HEK293 (cell line): Measurements from ENCODE around the gene KIF1A.

Experiments used
- CTCF ChIA-PET: fragments of 350-600 bp; formaldehyde crosslinking; extraction: SDS; loops from one replicate; lab custom pipeline; 2021; ENCODE audit warnings: antibody characterized with exemption; lab: Yijun Ruan, JAX
- POLR2A ChIA-PET: fragments of 300-600 bp; formaldehyde crosslinking; extraction: SDS; loops from one replicate; lab custom pipeline; 2020; ENCODE audit warnings: antibody characterized with exemption, inconsistent platforms; lab: Yijun Ruan, JAX
- H3K27ac ChIP-seq: fragments of 200-500 bp; sonication (Bioruptor generic); 2 replicates; pipeline ENCODE4 v1.5.1; 2014; ENCODE audit warnings: low read depth, low read length, control low read depth, inconsistent platforms; ENCODE audit errors: extremely low read depth
- H3K36me3 ChIP-seq, 2 experiments: fragments of 200-500 bp in 1 of 2; sonication (Bioruptor generic) in 1 of 2; 1 replicate in 1 of 2; 2 replicates in 1 of 2; pipeline ENCODE4 v1.5.1; 2014 to 2017; ENCODE audit warnings: inconsistent platforms in 2 of 2, low read length in 2 of 2; ENCODE audit not compliant: control insufficient read depth in 2 of 2, insufficient read depth in 1 of 2
- H3K4me1 ChIP-seq: fragments of 200-500 bp; sonication (Bioruptor generic); 2 replicates; pipeline ENCODE4 v1.5.1; 2014; ENCODE audit warnings: mild to moderate bottlenecking, low read length, inconsistent platforms; ENCODE audit not compliant: control insufficient read depth, insufficient read depth
- H3K4me3 ChIP-seq: 2 replicates; pipeline ENCODE4 v1.5.1; 2011; ENCODE audit warnings: low read depth, mild to moderate bottlenecking, control low read depth, low read length, moderate library complexity
- H3K9me3 ChIP-seq: fragments of 200-500 bp; sonication (Bioruptor generic); 2 replicates; pipeline ENCODE4 v1.5.1; 2014; ENCODE audit warnings: low read depth, low read length, inconsistent platforms; ENCODE audit not compliant: control insufficient read depth, insufficient read depth
- ZNF121 ChIP-seq: fragments of 450-650 bp; formaldehyde crosslinking; IDR thresholded peaks from 2 replicates; pipeline ENCODE4 v1.5.1; 2016; ENCODE audit warnings: missing biosample characterization, missing genetic modification characterization
- ZNF140 ChIP-seq: fragments of 450-650 bp; formaldehyde crosslinking; IDR thresholded peaks from 2 replicates; pipeline ENCODE4 v1.5.1; 2016; ENCODE audit warnings: missing biosample characterization, missing genetic modification characterization
- ZNF16 ChIP-seq: fragments of 450-650 bp; formaldehyde crosslinking; IDR thresholded peaks from 2 replicates; pipeline ENCODE4 v1.5.1; 2016; ENCODE audit warnings: low read depth, missing biosample characterization, missing genetic modification characterization
- ZNF214 ChIP-seq: fragments of 450-650 bp; formaldehyde crosslinking; IDR thresholded peaks from 2 replicates; pipeline ENCODE4 v1.5.1; 2017; ENCODE audit warnings: missing biosample characterization, mild to moderate bottlenecking, missing genetic modification characterization, borderline replicate concordance
- ZNF23 ChIP-seq: fragments of 450-650 bp; formaldehyde crosslinking; IDR thresholded peaks from 2 replicates; pipeline ENCODE4 v1.5.1; 2016; ENCODE audit warnings: missing biosample characterization, missing genetic modification characterization, borderline replicate concordance
- ZNF391 ChIP-seq: fragments of 450-650 bp; formaldehyde crosslinking; IDR thresholded peaks from 2 replicates; pipeline ENCODE4 v1.5.1; 2016; ENCODE audit warnings: low read depth, missing biosample characterization, missing genetic modification characterization, borderline replicate concordance
- ZNF433 ChIP-seq: fragments of 450-650 bp; formaldehyde crosslinking; IDR thresholded peaks from 2 replicates; pipeline ENCODE4 v1.5.1; 2016; ENCODE audit warnings: missing biosample characterization, missing genetic modification characterization, low read depth
- ZNF544 ChIP-seq: fragments of 450-650 bp; formaldehyde crosslinking; IDR thresholded peaks from 2 replicates; pipeline ENCODE4 v1.5.0; 2017; ENCODE audit warnings: missing biosample characterization, missing genetic modification characterization
- ZNF621 ChIP-seq: fragments of 450-650 bp; formaldehyde crosslinking; IDR thresholded peaks from 2 replicates; pipeline ENCODE4 v1.5.1; 2017; ENCODE audit warnings: missing biosample characterization, missing genetic modification characterization
- ZNF623 ChIP-seq: fragments of 450-650 bp; formaldehyde crosslinking; IDR thresholded peaks from 2 replicates; pipeline ENCODE4 v1.5.1; 2016; ENCODE audit warnings: missing biosample characterization, missing genetic modification characterization
- ZNF707 ChIP-seq: fragments of 450-650 bp; formaldehyde crosslinking; IDR thresholded peaks from 2 replicates; pipeline ENCODE4 v1.5.1; 2016; ENCODE audit warnings: missing biosample characterization, missing genetic modification characterization
- ZNF777 ChIP-seq: fragments of 450-650 bp; formaldehyde crosslinking; IDR thresholded peaks from 2 replicates; pipeline ENCODE4 v1.5.1; 2017; ENCODE audit warnings: missing biosample characterization, missing genetic modification characterization, borderline replicate concordance
- TF ChIP-seq, protein P1 (sequence below): fragments of 450-650 bp; formaldehyde crosslinking; IDR thresholded peaks from 2 replicates; pipeline ENCODE4 v1.5.1; 2016; ENCODE audit warnings: missing biosample characterization, missing genetic modification characterization, low read depth
- TF ChIP-seq, protein P2 (sequence below): fragments of 450-650 bp; formaldehyde crosslinking; IDR thresholded peaks from 2 replicates; pipeline ENCODE4 v1.5.1; 2016; ENCODE audit warnings: missing biosample characterization, missing genetic modification characterization
- TF ChIP-seq, protein P3 (sequence below): fragments of 450-650 bp; formaldehyde crosslinking; conservative IDR thresholded peaks from 2 replicates; pipeline ENCODE4 v1.5.1; 2016; ENCODE audit warnings: low read depth, missing biosample characterization, missing genetic modification characterization
- TF ChIP-seq, protein P4 (sequence below): fragments of 450-650 bp; IDR thresholded peaks from 2 replicates; pipeline ENCODE4 v1.5.1; 2018; ENCODE audit warnings: missing biosample characterization, missing genetic modification characterization
- TF ChIP-seq, protein P5 (sequence below): fragments of 450-650 bp; formaldehyde crosslinking; IDR thresholded peaks from 2 replicates; pipeline ENCODE4 v1.5.1; 2016; ENCODE audit warnings: missing biosample characterization, missing genetic modification characterization
- TF ChIP-seq, protein P6 (sequence below): fragments of 450-650 bp; formaldehyde crosslinking; IDR thresholded peaks from 2 replicates; pipeline ENCODE4 v1.5.1; 2017; ENCODE audit warnings: missing biosample characterization, missing genetic modification characterization

KIF1A gene

DNA sequence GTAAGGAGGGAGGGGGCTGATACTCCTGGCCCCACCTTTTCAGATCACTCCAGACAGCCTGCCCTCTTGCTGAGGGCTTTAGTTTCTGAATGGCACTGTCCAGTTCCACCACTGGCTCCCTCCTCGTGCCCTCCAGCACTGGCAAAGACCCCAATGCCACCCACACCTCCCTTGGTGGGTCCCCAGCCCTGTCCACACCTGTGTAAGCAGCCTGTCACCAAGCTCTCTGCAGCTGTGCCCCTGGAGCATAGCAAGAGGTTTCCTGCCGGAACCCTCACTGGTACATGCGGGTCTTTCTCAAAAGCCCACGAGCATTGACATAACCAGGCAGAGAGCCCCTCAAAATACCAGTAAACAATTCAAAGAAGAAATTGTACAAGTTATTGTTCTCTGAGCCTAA, 17.6 kb upstream of the KIF1A start:
- H3K4me3 ChIP-seq = no peak overlapping the region
- no peak for TF ChIP-seq ZNF544 (tag by site-specific recombination)
- TF ChIP-seq ZNF140 (tag by site-specific recombination) = no peak
- TF ChIP-seq, protein P1, sequence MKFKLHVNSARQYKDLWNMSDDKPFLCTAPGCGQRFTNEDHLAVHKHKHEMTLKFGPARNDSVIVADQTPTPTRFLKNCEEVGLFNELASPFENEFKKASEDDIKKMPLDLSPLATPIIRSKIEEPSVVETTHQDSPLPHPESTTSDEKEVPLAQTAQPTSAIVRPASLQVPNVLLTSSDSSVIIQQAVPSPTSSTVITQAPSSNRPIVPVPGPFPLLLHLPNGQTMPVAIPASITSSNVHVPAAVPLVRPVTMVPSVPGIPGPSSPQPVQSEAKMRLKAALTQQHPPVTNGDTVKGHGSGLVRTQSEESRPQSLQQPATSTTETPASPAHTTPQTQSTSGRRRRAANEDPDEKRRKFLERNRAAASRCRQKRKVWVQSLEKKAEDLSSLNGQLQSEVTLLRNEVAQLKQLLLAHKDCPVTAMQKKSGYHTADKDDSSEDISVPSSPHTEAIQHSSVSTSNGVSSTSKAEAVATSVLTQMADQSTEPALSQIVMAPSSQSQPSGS (tag by site-specific recombination) = no peak
- TF ChIP-seq ZNF623 (tag by site-specific recombination) = no peak
- TF ChIP-seq ZNF23 = no peak
- TF ChIP-seq ZNF777 = no peak
- TF ChIP-seq, protein P2, sequence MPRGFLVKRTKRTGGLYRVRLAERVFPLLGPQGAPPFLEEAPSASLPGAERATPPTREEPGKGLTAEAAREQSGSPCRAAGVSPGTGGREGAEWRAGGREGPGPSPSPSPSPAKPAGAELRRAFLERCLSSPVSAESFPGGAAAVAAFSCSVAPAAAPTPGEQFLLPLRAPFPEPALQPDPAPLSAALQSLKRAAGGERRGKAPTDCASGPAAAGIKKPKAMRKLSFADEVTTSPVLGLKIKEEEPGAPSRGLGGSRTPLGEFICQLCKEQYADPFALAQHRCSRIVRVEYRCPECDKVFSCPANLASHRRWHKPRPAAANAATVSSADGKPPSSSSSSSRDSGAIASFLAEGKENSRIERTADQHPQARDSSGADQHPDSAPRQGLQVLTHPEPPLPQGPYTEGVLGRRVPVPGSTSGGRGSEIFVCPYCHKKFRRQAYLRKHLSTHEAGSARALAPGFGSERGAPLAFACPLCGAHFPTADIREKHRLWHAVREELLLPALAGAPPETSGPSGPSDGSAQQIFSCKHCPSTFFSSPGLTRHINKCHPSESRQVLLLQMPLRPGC (tag by site-specific recombination) = no peak
- no peak for TF ChIP-seq ZNF621 (tag by site-specific recombination)
- TF ChIP-seq, protein P3, sequence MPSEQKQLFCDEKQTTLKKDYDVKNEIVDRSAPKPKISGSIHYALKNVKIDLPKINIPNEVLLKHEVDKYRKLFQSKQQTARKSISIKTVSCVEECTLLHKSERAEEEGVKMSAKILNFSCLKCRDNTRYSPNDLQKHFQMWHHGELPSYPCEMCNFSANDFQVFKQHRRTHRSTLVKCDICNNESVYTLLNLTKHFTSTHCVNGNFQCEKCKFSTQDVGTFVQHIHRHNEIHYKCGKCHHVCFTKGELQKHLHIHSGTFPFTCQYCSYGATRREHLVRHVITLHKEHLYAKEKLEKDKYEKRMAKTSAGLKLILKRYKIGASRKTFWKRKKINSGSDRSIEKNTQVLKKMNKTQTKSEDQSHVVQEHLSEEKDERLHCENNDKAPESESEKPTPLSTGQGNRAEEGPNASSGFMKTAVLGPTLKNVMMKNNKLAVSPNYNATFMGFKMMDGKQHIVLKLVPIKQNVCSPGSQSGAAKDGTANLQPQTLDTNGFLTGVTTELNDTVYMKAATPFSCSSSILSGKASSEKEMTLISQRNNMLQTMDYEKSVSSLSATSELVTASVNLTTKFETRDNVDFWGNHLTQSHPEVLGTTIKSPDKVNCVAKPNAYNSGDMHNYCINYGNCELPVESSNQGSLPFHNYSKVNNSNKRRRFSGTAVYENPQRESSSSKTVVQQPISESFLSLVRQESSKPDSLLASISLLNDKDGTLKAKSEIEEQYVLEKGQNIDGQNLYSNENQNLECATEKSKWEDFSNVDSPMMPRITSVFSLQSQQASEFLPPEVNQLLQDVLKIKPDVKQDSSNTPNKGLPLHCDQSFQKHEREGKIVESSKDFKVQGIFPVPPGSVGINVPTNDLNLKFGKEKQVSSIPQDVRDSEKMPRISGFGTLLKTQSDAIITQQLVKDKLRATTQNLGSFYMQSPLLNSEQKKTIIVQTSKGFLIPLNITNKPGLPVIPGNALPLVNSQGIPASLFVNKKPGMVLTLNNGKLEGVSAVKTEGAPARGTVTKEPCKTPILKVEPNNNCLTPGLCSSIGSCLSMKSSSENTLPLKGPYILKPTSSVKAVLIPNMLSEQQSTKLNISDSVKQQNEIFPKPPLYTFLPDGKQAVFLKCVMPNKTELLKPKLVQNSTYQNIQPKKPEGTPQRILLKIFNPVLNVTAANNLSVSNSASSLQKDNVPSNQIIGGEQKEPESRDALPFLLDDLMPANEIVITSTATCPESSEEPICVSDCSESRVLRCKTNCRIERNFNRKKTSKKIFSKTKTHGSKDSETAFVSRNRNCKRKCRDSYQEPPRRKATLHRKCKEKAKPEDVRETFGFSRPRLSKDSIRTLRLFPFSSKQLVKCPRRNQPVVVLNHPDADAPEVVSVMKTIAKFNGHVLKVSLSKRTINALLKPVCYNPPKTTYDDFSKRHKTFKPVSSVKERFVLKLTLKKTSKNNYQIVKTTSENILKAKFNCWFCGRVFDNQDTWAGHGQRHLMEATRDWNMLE (tag by site-specific recombination) = no peak
- no peak for TF ChIP-seq ZNF16 (tag by site-specific recombination)
- TF ChIP-seq ZNF391 (tag by site-specific recombination) = no peak
- ChIA-PET CTCF (interaction anchor here (0.7 to 1.3 kb wide), 2 partner anchors 14 to 250 kb away, joined by 4 to 7 read pairs; no protein-coding TSS in a partner anchor), POLR2A (no interaction called here)
- no peaks in the 10 kb centered on the region for H3K4me1 ChIP-seq
- H3K9me3 ChIP-seq = no peaks in the 10 kb centered on the region
- no peak overlapping the region for H3K27ac ChIP-seq
- no peaks in the 10 kb centered on the region for H3K36me3 ChIP-seq

DNA sequence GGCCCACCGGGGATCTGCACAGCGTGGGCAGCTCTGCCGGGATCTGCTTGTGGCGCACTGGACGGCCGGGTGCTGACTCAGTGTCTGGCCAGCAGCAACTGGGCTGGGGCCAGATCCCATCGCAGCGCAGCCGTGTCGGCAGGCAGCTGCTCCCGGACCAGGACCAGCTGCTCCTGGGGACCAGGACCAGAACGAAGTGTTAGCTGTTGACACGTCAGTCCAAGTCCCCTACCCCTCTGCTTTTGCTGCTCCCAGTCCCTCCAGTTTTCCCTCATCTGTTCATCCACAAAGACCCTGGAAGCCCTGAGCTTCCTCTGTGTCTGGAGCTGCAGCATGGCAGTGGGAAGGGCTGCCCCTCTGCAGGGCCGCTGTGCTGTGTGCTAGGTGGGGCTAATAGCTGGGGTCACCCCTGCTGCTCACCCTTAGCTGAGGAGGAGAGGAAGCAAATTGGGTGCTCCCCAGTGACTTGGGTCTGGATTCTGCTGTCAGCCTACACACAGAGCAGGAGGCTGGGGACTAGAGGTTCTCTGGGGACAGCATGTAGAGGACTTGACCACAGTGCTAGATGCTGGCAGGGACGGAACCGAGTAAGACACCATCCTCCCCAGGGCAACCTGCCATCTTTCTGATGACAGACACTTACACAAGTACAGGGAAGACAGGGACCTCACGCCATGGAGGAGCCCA, 16.9 kb upstream of the KIF1A start:
- POLR2A ChIA-PET = no interaction called here
- H3K9me3 ChIP-seq = no peaks in the 10 kb centered on the region
- H3K36me3 ChIP-seq = no peaks in the 10 kb centered on the region
- CTCF ChIA-PET = no interaction called here
- no peaks in the 10 kb centered on the region for H3K4me1 ChIP-seq
- H3K27ac ChIP-seq = no peak overlapping the region
- no peak overlapping the region for H3K4me3 ChIP-seq
- TF ChIP-seq, protein P4, sequence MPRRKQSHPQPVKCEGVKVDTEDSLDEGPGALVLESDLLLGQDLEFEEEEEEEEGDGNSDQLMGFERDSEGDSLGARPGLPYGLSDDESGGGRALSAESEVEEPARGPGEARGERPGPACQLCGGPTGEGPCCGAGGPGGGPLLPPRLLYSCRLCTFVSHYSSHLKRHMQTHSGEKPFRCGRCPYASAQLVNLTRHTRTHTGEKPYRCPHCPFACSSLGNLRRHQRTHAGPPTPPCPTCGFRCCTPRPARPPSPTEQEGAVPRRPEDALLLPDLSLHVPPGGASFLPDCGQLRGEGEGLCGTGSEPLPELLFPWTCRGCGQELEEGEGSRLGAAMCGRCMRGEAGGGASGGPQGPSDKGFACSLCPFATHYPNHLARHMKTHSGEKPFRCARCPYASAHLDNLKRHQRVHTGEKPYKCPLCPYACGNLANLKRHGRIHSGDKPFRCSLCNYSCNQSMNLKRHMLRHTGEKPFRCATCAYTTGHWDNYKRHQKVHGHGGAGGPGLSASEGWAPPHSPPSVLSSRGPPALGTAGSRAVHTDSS (tag by site-specific recombination) = no peak
- TF ChIP-seq, protein P5, sequence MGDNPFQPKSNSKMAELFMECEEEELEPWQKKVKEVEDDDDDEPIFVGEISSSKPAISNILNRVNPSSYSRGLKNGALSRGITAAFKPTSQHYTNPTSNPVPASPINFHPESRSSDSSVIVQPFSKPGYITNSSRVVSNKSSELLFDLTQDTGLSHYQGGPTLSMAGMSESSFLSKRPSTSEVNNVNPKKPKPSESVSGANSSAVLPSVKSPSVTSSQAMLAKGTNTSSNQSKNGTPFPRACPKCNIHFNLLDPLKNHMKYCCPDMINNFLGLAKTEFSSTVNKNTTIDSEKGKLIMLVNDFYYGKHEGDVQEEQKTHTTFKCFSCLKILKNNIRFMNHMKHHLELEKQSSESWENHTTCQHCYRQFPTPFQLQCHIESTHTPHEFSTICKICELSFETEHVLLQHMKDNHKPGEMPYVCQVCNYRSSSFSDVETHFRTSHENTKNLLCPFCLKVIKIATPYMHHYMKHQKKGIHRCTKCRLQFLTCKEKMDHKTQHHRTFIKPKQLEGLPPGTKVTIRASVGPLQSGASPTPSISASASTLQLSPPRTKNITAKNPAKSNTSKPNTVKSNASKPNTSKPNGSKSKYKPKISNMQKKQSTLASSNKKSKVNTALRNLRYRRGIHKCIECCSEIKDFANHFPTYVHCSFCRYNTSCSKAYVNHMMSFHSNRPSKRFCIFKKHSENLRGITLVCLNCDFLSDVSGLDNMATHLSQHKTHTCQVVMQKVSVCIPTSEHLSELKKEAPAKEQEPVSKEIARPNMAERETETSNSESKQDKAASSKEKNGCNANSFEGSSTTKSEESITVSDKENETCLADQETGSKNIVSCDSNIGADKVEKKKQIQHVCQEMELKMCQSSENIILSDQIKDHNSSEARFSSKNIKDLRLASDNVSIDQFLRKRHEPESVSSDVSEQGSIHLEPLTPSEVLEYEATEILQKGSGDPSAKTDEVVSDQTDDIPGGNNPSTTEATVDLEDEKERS (tag by site-specific recombination) = no peak
- TF ChIP-seq ZNF121 = no peak
- TF ChIP-seq, protein P6, sequence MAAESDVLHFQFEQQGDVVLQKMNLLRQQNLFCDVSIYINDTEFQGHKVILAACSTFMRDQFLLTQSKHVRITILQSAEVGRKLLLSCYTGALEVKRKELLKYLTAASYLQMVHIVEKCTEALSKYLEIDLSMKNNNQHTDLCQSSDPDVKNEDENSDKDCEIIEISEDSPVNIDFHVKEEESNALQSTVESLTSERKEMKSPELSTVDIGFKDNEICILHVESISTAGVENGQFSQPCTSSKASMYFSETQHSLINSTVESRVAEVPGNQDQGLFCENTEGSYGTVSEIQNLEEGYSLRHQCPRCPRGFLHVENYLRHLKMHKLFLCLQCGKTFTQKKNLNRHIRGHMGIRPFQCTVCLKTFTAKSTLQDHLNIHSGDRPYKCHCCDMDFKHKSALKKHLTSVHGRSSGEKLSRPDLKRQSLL (tag by site-specific recombination) = no peak
- TF ChIP-seq ZNF214 (tag by site-specific recombination) = no peak
- TF ChIP-seq ZNF433 (tag by site-specific recombination) = no peak
- no peak for TF ChIP-seq ZNF707 (tag by site-specific recombination)
- TF ChIP-seq ZNF623 (tag by site-specific recombination) = no peak
